GM10266 (cell line): ENCODE results near the gene ZNF316.

ENCODE experiments used
- DNase-seq: peaks from one replicate; pipeline ENCODE4 v3.0.0; 2012; ENCODE audit errors: extremely low spot score
- CTCF ChIP-seq: IDR thresholded peaks from 2 replicates; pipeline ENCODE4 v1.5.1; 2012; ENCODE audit warnings: mild to moderate bottlenecking, low read depth; ENCODE audit not compliant: control insufficient read depth, insufficient read depth; ENCODE audit errors: missing control alignments

ZNF316 gene

GRCh38 chr7:6643915-6644625 lies 7.0 kb downstream of the ZNF316 start:
- DNase-seq, result no peak
- TF ChIP-seq CTCF, result no peak

GRCh38 chr7:6644728-6645127 lies 7.6 kb downstream of the ZNF316 start:
- no peak for DNase-seq
- TF ChIP-seq CTCF, result no peak

- TF ChIP-seq CTCF, result no peak
- DNase-seq, result no peak
Observed at GRCh38 chr7:6646465-6646864, 9.3 kb downstream of the ZNF316 start.

- DNase-seq, result no peak
- TF ChIP-seq CTCF, result no peak
Observed at GRCh38 chr7:6647080-6647479, 10.0 kb downstream of the ZNF316 start.

- no peak for DNase-seq
- TF ChIP-seq CTCF, result no peak
Observed at GRCh38 chr7:6647541-6647940, 10.4 kb downstream of the ZNF316 start.

- TF ChIP-seq CTCF, result no peak
- no peak for DNase-seq
Observed at GRCh38 chr7:6648066-6648814, 11.1 kb downstream of the ZNF316 start.

- no peak for TF ChIP-seq CTCF
- no peak for DNase-seq
Observed at GRCh38 chr7:6648815-6649104, 11.6 kb downstream of the ZNF316 start.
